HepG2 (cell line): ENCODE measurements around the gene TUBB. TPM values are rescaled to one million over a fixed set of nuclear protein-coding genes. Genes with fewer than 3 reads are reported as not detected.

Experiments used
- FOXK2 ChIP-seq: fragments of 450-650 bp; IDR thresholded peaks from 2 replicates; pipeline ENCODE4 v1.6.1; 2016
- HIVEP1 ChIP-seq: sonication (generic); formaldehyde crosslinking; IDR thresholded peaks from 2 replicates; pipeline ENCODE4 v1.4.0; 2020; ENCODE audit warnings: mild to moderate bottlenecking, missing genetic modification reagents
- HNF4A ChIP-seq: sonication (generic); formaldehyde crosslinking; IDR thresholded peaks from 2 replicates; pipeline ENCODE4 v1.4.0; 2020; ENCODE audit warnings: missing genetic modification reagents
- KDM5B ChIP-seq: sonication (generic); formaldehyde crosslinking; IDR thresholded peaks from 2 replicates; pipeline ENCODE4 v1.4.0; 2020; ENCODE audit warnings: missing genetic modification reagents, mild to moderate bottlenecking, borderline replicate concordance
- MBNL3 ChIP-seq: fragments of 250-450 bp; sonication (Bioruptor Pico); conservative IDR thresholded peaks from 2 replicates; pipeline ENCODE4 v1.8.0; 2022; ENCODE audit warnings: mild to moderate bottlenecking, inconsistent platforms
- MYNN ChIP-seq: sonication (generic); formaldehyde crosslinking; IDR thresholded peaks from 2 replicates; pipeline ENCODE4 v1.4.0; 2020; ENCODE audit warnings: mild to moderate bottlenecking, low read depth, missing genetic modification reagents
- NCOA2 ChIP-seq: sonication (generic); formaldehyde crosslinking; IDR thresholded peaks from 2 replicates; pipeline ENCODE4 v1.8.0; 2022; ENCODE audit warnings: inconsistent platforms
- NCOA5 ChIP-seq: sonication (generic); formaldehyde crosslinking; IDR thresholded peaks from 2 replicates; pipeline ENCODE4 v1.4.0; 2020; ENCODE audit warnings: missing genetic modification reagents
- POLR2AphosphoS2 ChIP-seq: IDR thresholded peaks from 2 replicates; pipeline ENCODE4 v1.6.1; 2011; ENCODE audit warnings: low read depth, low read length, improper control_type of control experiment
- SP4 ChIP-seq: sonication (generic); formaldehyde crosslinking; IDR thresholded peaks from 2 replicates; pipeline ENCODE4 v1.8.1; 2023; ENCODE audit warnings: mild to moderate bottlenecking, missing genetic modification reagents
- SRF ChIP-seq: IDR thresholded peaks from 2 replicates; pipeline ENCODE4 v1.6.1; 2011; ENCODE audit warnings: mild to moderate bottlenecking, low read depth, low read length, moderate library complexity
- STAG1 ChIP-seq: sonication (generic); formaldehyde crosslinking; IDR thresholded peaks from 2 replicates; pipeline ENCODE4 v1.4.0; 2020; ENCODE audit warnings: missing genetic modification reagents
- TBL1XR1 ChIP-seq: fragments of 150-350 bp; IDR thresholded peaks from 2 replicates; pipeline ENCODE4 v1.6.1; 2014; ENCODE audit warnings: borderline replicate concordance, low read length; ENCODE audit not compliant: partially characterized antibody
- ZFX ChIP-seq: sonication (generic); formaldehyde crosslinking; IDR thresholded peaks from 2 replicates; pipeline ENCODE4 v1.4.0; 2020; ENCODE audit warnings: mild to moderate bottlenecking, low read depth, missing genetic modification reagents, moderate library complexity
- ZNF3 ChIP-seq: IDR thresholded peaks from 2 replicates; pipeline ENCODE4 v1.7.0; 2017; ENCODE audit warnings: inconsistent platforms
- ZNF329 ChIP-seq: sonication (generic); formaldehyde crosslinking; IDR thresholded peaks from 2 replicates; pipeline ENCODE4 v1.9.0; 2021; ENCODE audit warnings: low read depth, mild to moderate bottlenecking, missing genetic modification reagents
- ZNF367 ChIP-seq: sonication (generic); formaldehyde crosslinking; IDR thresholded peaks from 2 replicates; pipeline ENCODE4 v1.4.0; 2020; ENCODE audit warnings: missing genetic modification reagents, borderline replicate concordance
- ZNF572 ChIP-seq: sonication (generic); formaldehyde crosslinking; IDR thresholded peaks from 2 replicates; pipeline ENCODE4 v1.5.1; 2020; ENCODE audit warnings: mild to moderate bottlenecking, missing genetic modification reagents
- polyA plus RNA-seq, 8 experiments: library from polyadenylated mRNA; depleted of rRNA in 3 of 8; stranded (reverse) in 7 of 8; unstranded in 1 of 8; fragments of >200 nt; fragmentation: Illumina TruSeq in 4 of 8; extraction: Trizol in 4 of 8; gene quantifications; 2 replicates each; pipeline versions ENCODE4 v1.2.1 to v1.2.3, GENCODE V29; 2011 to 2016; ENCODE audit warnings: low read depth in 4 of 8, missing spikeins in 1 of 8, mixed read lengths in 1 of 8; ENCODE audit not compliant: insufficient read depth in 1 of 8
- total RNA-seq, 5 experiments: library from RNA; depleted of rRNA; stranded (reverse); fragments of >200 nt; fragmentation: Illumina TruSeq; extraction: Trizol; gene quantifications; 2 replicates each; pipeline ENCODE4 v1.2.3, GENCODE V29; 2016; ENCODE audit warnings: low read depth in 1 of 5
- TF ChIP-seq, protein P1 (sequence below): sonication (generic); formaldehyde crosslinking; conservative IDR thresholded peaks from 2 replicates; pipeline ENCODE4 v1.4.0; 2020; ENCODE audit warnings: missing genetic modification reagents
- TF ChIP-seq, protein P2 (sequence below): sonication (generic); formaldehyde crosslinking; IDR thresholded peaks from 2 replicates; pipeline ENCODE4 v1.8.0; 2022; ENCODE audit warnings: missing genetic modification reagents, mild to moderate bottlenecking, moderate library complexity, borderline replicate concordance
- TF ChIP-seq, protein P3 (sequence below): sonication (generic); formaldehyde crosslinking; IDR thresholded peaks from 2 replicates; pipeline ENCODE4 v1.4.0; 2020; ENCODE audit warnings: missing genetic modification reagents
- TF ChIP-seq, protein P4 (sequence below): sonication (generic); formaldehyde crosslinking; IDR thresholded peaks from 2 replicates; pipeline ENCODE4 v1.4.0; 2020; ENCODE audit warnings: low read depth, mild to moderate bottlenecking, missing genetic modification reagents
- TF ChIP-seq, protein P5 (sequence below): IDR thresholded peaks from 2 replicates; pipeline ENCODE4 v1.6.1; 2016; ENCODE audit warnings: low read depth

TUBB gene
- total and polyA plus RNA-seq, 2 of the 13 experiments (the other 11 are each of a cell fraction or from before 2014, with no cell fraction given) = 911 to 1,163 TPM

DNA sequence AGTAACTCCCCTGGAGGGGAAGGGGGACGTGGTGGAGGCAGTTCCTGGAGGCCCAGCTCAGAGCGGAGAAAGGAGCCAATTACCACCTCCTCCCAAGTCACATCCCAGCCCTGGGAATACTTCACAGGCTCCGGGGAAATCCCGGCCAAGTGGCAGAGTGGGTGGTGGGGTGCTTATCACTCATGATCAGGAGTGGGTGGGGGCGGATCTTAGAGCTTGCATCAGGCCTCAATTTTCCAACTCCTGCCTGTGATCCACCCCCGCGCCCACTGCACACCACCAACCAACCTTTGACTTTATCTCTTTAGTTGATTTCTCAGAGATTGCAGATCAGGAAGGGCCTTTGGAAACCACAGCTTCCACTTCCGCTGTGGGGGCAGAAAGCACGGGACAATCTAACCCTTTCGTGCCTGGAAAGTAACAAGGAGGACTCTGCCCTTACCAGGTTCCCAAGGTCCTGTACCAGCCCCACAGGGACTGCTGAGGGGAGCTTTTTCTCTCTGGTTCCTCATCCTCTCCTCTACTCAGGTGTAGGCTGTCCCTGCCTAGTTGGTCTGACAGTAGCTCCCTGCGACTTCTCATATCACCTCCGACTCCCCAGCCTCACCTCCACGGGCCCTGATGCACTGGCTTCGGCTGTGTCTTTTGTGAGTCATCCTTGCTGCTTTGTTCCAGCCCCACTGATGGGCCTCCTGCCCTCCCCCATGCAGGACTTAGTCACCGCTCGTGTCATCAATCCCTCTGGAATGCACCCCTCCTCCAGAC is 49.1 kb downstream of the TUBB start (continued):
- peak; percentile 77 for TF ChIP-seq HIVEP1 (CRISPR knock-in tag)
- TF ChIP-seq STAG1 (CRISPR knock-in tag) = peak; percentile 39
- no peak; the same call in 1 of the 2 replicates for TF ChIP-seq ZNF3 (CRISPR knock-in tag)
- TF ChIP-seq, protein P1, sequence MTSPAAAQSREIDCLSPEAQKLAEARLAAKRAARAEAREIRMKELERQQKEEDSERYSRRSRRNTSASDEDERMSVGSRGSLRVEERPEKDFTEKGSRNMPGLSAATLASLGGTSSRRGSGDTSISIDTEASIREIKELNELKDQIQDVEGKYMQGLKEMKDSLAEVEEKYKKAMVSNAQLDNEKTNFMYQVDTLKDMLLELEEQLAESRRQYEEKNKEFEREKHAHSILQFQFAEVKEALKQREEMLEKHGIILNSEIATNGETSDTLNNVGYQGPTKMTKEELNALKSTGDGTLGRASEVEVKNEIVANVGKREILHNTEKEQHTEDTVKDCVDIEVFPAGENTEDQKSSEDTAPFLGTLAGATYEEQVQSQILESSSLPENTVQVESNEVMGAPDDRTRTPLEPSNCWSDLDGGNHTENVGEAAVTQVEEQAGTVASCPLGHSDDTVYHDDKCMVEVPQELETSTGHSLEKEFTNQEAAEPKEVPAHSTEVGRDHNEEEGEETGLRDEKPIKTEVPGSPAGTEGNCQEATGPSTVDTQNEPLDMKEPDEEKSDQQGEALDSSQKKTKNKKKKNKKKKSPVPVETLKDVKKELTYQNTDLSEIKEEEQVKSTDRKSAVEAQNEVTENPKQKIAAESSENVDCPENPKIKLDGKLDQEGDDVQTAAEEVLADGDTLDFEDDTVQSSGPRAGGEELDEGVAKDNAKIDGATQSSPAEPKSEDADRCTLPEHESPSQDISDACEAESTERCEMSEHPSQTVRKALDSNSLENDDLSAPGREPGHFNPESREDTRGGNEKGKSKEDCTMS (CRISPR knock-in tag) = no peak
- TF ChIP-seq, protein P2, sequence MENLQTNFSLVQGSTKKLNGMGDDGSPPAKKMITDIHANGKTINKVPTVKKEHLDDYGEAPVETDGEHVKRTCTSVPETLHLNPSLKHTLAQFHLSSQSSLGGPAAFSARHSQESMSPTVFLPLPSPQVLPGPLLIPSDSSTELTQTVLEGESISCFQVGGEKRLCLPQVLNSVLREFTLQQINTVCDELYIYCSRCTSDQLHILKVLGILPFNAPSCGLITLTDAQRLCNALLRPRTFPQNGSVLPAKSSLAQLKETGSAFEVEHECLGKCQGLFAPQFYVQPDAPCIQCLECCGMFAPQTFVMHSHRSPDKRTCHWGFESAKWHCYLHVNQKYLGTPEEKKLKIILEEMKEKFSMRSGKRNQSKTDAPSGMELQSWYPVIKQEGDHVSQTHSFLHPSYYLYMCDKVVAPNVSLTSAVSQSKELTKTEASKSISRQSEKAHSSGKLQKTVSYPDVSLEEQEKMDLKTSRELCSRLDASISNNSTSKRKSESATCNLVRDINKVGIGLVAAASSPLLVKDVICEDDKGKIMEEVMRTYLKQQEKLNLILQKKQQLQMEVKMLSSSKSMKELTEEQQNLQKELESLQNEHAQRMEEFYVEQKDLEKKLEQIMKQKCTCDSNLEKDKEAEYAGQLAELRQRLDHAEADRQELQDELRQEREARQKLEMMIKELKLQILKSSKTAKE = peak; percentile 84
- TF ChIP-seq ZNF367 (CRISPR knock-in tag) = no peak
- no peak for TF ChIP-seq ZNF572 (CRISPR knock-in tag)
- peak; percentile 56 for TF ChIP-seq HNF4A (CRISPR knock-in tag)
- TF ChIP-seq SRF = no peak
- 0 out of 2 replicates have a peak, but pooled peaks have one; percentile 24 for TF ChIP-seq ZNF329
- TF ChIP-seq MBNL3 = no peak
- TF ChIP-seq TBL1XR1 = peak; percentile 87
- TF ChIP-seq, protein P3, sequence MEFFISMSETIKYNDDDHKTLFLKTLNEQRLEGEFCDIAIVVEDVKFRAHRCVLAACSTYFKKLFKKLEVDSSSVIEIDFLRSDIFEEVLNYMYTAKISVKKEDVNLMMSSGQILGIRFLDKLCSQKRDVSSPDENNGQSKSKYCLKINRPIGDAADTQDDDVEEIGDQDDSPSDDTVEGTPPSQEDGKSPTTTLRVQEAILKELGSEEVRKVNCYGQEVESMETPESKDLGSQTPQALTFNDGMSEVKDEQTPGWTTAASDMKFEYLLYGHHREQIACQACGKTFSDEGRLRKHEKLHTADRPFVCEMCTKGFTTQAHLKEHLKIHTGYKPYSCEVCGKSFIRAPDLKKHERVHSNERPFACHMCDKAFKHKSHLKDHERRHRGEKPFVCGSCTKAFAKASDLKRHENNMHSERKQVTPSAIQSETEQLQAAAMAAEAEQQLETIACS (CRISPR knock-in tag) = no peak
- TF ChIP-seq NCOA2 (CRISPR knock-in tag) = peak; percentile 83
- TF ChIP-seq NCOA5 (CRISPR knock-in tag) = no peak
- TF ChIP-seq POLR2AphosphoS2 = no peak; the same call in 1 of the 2 replicates
- peak; percentile 51; the same call in 1 of the 2 replicates for TF ChIP-seq KDM5B (CRISPR knock-in tag)
- TF ChIP-seq, protein P4, sequence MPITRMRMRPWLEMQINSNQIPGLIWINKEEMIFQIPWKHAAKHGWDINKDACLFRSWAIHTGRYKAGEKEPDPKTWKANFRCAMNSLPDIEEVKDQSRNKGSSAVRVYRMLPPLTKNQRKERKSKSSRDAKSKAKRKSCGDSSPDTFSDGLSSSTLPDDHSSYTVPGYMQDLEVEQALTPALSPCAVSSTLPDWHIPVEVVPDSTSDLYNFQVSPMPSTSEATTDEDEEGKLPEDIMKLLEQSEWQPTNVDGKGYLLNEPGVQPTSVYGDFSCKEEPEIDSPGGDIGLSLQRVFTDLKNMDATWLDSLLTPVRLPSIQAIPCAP = no peak
- TF ChIP-seq, protein P5, sequence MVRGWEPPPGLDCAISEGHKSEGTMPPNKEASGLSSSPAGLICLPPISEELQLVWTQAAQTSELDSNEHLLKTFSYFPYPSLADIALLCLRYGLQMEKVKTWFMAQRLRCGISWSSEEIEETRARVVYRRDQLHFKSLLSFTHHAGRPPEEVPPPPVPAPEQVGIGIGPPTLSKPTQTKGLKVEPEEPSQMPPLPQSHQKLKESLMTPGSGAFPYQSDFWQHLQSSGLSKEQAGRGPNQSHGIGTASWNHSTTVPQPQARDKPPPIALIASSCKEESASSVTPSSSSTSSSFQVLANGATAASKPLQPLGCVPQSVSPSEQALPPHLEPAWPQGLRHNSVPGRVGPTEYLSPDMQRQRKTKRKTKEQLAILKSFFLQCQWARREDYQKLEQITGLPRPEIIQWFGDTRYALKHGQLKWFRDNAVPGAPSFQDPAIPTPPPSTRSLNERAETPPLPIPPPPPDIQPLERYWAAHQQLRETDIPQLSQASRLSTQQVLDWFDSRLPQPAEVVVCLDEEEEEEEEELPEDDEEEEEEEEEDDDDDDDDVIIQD (CRISPR knock-in tag) = peak; percentile 69; the same call in 1 of the 2 replicates
- TF ChIP-seq SP4 = no peak; the same call in 1 of the 2 replicates
- peak; percentile 86 for TF ChIP-seq ZFX
- TF ChIP-seq MYNN (CRISPR knock-in tag) = no peak
- 0 out of 2 replicates have a peak, but pooled peaks have one; percentile 17 for TF ChIP-seq FOXK2
